GM10266 (cell line): ENCODE results near the gene OR2Z1.

Experiments used
- DNase-seq: peaks from one replicate; pipeline ENCODE4 v3.0.0; 2012; ENCODE audit errors: extremely low spot score
- CTCF ChIP-seq: IDR thresholded peaks from 2 replicates; pipeline ENCODE4 v1.5.1; 2012; ENCODE audit warnings: mild to moderate bottlenecking, low read depth; ENCODE audit not compliant: control insufficient read depth, insufficient read depth; ENCODE audit errors: missing control alignments

The OR2Z1 gene

DNA sequence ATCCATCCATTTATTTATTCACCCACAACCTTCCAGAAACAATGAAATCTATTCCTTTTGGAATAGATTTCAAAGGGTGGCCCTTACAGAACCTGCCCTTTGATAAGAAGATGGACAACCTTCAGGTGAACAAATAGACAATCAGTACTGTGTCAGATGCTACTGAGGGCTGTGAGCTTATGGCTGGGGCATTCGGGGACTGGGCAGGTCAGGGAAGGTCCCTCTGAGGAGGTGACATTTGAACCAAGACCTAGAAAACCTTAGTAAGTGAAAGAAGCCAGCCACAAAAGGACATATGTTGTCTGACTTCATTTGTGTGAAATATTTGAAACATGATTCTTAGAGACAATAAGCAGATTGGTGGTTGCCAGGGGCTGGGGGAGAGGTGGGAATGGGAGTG, 38.5 kb upstream of the OR2Z1 start:
- no peak for DNase-seq
- TF ChIP-seq CTCF = no peak

GRCh38 chr19:8684001-8684902, 37.2 kb upstream of the OR2Z1 start:
- DNase-seq = no peak

DNA sequence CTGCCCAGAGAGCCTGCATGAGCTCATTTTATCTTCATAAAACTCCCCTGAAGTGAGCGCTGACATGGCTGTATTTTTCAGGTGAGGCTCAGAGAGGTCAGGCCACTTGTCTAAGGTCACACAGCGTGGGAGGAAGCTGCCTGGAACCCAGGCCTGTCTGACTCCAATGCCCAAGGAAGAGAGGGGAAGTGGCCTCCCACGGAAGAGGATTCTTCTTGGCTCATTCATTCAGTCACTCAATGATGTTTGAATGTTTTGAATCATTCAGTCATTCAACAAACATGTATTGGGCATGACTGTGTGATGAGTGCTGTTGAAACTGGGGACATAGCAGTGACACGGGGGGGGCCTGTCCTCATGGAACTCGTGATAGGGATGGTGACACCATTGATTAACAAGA, 34.9 kb upstream of the OR2Z1 start:
- TF ChIP-seq CTCF = no peak
- DNase-seq = no peak

More at GRCh38 chr19:8684001-8684902, 37.2 kb upstream of the OR2Z1 start:
- TF ChIP-seq CTCF = no peak

DNA sequence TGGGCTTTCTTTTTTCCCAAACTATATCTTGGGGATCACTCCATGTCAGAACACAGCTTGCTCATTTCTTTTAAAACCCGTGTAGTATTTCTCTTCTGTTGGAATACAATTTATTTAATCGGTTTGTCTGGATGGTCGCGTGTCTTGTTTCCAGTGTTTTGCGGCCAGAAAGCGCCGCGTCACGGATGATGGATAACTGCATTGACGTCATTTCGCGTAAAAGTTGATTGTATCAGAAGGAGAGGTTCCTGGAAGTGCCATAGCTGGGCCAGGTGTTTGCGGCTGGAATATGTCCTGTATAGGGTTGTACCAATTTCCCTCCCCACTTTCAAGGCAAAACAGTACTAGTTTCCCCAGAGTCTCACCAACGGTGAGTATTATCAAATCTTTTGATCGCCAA, 32.5 kb upstream of the OR2Z1 start:
- no peak for TF ChIP-seq CTCF
- no peak for DNase-seq

DNA sequence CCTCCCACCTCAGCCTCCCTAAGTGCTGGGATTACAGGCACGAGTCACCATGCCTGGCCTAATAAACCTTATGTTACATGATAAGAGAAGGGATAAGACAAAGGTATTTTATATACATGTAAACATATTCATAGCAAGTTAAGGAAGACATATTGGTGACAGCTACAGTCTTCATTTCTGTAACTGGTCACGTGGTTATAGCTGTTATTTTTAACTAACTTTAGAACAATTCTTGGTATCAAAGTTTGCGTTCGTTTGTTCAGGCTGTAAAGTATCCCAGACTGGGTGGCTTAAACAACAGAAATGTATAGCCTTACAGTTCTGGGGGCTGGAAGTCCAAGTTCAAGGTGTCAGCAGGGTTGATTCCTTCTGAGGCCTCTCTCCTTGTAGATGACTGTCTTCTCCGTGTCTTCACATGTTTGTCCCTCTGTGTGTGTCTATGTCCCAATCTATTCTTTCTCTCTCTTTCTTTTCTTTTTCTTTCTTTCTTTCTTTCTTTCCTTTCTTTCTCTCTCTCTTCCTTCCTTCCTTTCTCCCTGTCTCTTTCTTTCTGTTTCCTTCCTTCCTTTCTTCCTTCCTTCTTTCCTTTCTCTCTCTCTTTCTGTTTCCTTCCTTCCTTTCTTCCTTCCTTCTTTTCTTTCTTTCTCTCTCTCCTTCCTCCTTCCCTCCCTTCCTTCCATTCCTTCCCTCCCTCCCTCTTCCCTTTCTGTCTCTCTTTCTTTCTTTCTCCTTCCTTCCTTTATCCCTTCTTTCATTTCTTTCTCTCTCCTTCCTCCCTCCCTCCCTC, 30.5 kb upstream of the OR2Z1 start:
- DNase-seq = no peak
- TF ChIP-seq CTCF = no peak

DNA sequence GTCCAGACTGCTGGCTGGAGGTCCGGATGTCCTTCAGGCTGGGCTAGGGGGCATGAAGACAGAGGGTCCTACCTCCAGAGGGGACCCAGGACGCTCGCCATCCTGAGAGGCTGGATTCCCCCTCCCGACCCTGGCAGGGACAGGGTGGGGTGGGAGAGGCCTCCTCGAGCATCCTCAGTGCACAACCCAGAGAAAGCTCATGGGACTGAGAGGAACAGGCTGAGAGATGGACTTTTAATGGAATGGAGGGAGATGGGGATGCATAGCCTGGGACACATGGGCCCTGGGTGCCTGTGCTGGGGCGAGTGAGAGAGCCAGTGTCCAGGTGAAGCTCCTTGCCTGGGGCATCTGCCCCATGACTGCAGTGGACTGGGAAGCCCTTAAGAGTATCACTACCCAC, 25.9 kb upstream of the OR2Z1 start:
- no peak for TF ChIP-seq CTCF
- no peak for DNase-seq

DNA sequence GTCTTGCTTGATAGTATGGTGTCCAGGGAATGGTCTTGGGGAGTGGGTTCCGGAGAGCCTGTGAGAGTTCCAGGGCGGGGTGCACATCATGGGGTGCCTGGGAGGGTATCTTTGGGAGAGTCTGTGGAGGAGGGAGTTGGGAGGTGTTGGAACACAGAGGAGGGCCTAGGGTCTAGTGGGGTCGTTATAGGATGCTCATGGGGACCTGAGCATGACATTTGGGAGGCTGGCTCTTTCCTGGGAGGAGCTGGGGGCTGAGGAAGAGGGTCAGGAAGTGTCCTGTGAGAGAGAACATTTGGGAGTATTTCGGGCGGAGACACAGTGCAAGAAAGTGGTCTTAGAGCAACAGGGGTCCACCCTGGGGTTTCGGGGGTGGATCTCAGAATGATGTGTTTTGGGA, 25.5 kb upstream of the OR2Z1 start:
- TF ChIP-seq CTCF = no peak
- DNase-seq = no peak
